GM18868 (cell line): ENCODE measurements around the gene MTFR1L.

Experiments used
- ATAC-seq: cut with Tn5 transposase; IDR thresholded peaks from one replicate; pipeline ENCODE4 v1.9.1; 2021; ENCODE audit warnings: mild to moderate bottlenecking, moderate library complexity; ENCODE audit not compliant: unreplicated experiment

The MTFR1L gene

GRCh38 chr1:25787760-25788166 is 32.0 kb upstream of the MTFR1L start:
- ATAC-seq, result no peak

DNA sequence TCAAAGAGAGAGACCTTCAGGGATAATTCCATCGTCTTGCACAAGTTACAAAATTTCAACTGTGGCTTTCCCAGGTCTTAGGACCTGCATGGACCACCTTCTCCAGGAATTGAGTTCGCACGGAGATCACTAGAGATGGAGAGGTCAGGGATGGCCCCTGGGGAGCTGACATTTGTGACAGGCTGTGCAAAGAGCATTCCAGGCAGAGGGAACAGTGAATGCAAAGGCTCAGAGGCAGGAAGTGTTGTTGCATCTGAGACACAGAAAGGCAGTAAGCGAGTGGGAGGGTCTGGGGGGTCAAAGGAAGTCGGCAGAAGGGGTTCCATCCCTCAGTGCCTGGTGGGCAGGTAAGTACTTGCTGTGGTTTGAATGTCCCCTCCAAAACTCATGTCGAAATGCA is 29.3 kb upstream of the MTFR1L start:
- no peak for ATAC-seq

DNA sequence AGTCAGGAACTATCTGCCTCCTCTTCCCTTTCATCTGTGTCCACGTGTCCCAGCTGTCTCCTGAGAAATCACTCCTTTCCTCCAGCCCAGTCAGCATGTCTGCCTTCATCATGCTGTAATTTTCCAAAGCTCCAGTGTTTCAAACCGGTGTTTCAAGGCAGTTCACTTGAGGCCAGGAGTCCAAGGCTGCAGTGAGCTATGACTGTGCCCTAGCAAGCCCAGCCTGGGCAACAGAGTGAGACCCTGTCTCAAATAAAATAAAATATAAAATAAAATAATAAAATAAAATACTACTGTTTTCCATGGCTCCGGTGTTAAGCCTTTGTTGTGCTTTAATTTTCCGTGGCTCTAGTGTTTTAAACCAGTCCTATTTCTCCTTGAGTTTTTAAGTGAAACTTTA is 27.6 kb upstream of the MTFR1L start:
- ATAC-seq, result no peak

DNA sequence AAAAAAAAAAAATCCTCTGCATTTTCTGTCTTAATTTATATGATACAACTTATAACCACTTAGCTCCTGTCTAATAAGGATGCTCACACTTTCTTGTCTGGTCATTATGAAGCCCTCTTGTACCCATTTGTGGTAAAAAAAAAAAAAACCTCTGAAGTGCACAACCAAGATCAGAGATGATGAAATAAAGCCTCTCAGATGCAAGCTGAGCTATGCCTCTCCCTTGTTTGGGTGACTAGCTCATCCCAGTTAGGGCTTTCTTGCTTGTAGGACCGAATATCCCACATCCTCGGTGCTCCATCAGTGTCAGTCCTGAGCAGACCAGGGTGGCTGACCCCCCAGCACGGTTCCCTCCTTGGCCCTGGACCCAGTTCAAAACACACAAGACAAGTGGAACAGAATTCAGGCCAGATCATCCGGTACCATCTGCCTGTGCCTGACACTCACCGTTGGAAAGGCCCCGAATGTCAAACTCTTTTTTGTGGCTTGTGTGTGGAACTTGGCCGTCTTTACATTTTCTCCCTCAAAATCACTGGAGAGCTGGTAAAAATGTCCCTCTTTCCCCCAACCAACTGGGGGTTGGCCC is 26.1 kb upstream of the MTFR1L start:
- no peak for ATAC-seq

DNA sequence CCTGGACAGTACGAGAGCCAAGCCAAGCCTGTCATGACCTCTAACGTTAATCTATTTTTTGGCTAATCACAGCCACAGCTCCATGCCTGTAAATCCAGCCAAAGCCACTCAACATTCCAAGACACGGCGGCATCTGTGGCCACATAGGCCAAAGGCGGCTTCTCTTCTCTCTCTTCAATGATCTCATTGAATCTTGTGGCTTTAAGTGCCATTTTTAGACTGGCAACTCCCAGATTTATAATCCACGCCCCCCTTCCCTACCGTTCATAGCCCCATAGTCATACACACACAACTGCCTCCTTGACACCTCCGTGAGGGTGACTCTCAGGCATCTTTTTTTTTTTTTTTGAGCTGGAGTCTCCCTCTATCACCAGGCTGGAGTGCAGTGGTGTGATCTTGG is 25.4 kb upstream of the MTFR1L start:
- ATAC-seq, result no peak

DNA sequence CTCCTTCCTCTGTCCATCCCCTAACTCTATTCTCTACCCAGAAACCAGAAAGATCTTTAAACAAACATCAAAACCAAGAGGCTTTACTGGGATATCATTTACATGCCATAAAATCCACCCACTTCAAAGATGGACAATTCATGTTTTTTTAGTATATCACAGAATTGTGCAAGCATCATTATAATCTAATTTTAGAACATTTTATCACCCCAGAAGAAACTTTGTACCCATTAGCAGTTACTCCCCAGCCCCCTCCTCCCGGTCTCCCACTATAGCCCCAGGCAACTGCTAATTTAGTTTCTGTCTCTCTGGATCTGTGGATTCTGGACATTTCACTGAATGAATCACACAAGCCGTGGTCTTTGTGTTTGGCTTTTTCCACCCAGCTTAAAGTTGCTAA is 24.5 kb upstream of the MTFR1L start:
- no peak for ATAC-seq

DNA sequence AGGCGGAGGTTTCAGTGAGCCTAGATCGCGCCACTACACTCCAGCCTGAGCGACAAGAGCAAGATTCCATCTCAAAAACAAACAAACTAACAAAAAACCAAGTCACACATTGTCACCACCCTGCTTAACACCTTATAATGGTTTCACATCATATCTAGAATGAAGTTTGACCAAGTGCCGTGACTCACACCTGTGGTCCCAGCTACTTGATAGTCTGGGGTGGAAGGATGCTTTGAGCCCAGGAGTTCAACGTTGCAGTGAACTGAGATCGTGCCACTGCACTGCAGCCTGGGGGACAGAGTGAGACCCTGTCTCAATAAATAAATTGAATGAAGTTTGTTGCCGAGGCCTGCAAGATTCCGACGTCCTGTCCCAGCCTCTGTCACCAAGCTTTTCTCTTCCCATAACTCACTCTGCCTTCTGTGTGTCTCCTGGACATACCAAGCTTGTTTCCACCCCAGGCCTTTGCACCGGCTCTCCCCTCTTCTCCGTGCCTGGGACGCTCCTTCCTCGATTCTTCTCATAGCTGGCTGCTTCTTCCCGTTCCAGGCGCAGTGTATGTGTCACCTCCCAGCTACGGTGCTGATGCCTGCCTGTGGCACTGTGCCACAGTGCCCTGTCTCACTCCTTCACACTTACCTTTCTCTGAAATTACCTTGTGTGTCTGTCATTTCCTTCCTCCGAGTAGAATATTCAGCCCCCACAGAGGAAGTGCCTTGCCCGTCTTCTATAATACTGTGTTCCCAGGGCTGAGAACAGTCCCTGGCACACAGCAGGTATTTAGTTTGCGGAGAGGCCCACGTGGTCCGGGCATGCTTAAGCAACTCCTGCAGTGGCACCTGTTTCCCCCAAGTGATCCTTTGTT is 23.6 kb upstream of the MTFR1L start:
- no peak for ATAC-seq

GRCh38 chr1:25796811-25797458 is 22.8 kb upstream of the MTFR1L start:
- ATAC-seq, result no peak

GRCh38 chr1:25797939-25798338 is 21.8 kb upstream of the MTFR1L start:
- no peak for ATAC-seq

- ATAC-seq, result no peak
Measured at GRCh38 chr1:25798666-25799351, 20.9 kb upstream of the MTFR1L start.

- ATAC-seq, result no peak
Measured at GRCh38 chr1:25799352-25799934, 20.3 kb upstream of the MTFR1L start.

DNA sequence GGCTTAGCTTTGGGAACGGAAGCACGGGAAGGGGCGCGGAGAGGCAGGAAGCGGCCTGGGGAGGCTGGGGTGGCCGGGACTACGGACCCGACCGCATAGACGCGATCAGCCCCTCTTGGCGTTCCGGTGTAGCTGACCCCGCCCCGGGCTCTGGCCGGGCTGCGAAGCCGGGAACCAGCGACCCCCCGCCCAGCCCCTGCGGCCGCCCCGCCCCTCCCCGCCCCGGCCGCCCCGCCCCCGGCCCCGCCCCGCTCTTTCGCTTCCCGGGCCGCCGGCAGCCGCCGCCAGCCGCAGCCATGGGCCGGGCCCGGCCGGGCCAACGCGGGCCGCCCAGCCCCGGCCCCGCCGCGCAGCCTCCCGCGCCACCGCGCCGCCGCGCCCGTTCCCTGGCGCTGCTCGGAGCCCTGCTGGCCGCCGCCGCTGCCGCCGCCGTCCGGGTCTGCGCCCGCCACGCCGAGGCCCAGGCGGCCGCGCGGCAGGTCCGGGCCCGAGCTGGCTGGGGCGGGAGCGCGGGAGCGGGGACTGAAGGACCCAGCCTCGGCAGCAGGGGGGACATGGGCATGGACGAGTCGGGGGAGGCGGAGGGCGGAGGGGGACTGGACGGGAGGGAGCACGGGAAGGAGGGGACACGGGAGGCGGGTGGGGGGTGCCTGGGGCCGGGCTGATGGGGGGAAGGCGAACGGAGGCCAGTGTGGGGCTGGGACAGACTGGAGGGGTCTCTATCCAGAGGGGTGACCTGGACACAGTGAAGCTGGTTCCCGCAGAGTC is 19.6 kb upstream of the MTFR1L start, which contains the start of gene SELENON:
SELENON (plus strand) TSS at position 259 of the 768 bp plus-strand sequence; CDS start at position 297, 38 bp downstream.
- no peak for ATAC-seq

DNA sequence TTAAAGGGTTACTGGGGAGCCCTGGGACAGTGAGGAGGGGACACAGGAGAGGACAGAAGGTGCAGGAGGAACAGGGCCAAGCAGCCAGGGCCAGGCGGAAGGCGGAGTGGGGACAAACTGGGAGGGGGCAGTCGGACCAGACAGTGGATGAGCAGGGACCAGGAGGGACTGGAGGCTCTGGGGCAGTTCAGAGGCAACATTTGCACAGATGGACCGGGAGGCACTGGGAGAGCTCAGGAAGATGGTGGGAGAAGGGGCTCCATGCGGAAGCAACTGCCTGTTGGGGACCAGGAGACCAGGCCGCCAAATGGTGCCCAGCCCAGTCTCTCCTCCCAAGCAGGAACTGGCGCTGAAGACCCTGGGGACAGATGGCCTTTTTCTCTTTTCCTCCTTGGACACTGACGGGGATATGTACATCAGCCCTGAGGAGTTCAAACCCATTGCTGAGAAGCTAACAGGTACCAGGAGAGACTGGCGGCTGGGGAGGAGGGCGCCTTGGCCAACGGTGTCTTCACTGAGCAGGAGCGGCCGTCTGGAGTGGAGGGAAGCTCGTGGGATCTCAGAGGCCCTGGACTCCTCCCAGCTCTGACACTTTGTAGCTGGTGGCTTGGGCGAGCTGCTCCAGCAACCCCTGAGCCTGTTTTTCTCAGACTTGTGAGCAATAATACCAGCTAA is 18.9 kb upstream of the MTFR1L start:
- ATAC-seq, result no peak

DNA sequence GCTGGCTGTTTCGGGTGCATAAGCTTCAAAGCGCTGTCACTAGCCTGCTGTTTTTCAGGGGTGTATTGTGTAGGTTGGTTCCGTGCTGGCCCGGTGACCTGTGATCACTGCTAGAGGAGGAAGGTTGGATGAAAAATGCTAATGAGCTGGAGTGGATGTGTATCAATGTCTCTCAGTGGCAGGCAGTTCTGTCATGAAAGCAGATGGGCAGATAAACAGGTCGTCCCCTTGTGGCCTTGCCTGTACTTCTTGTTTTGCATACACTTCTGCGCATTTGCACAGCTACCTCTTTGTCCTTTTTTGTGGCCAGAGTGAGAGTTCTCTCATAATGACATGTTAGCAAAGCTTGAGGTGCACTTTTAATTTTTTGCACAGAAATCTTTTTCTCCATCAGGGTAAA is 16.8 kb upstream of the MTFR1L start:
- ATAC-seq, result no peak

- no peak for ATAC-seq
Measured at GRCh38 chr1:25803368-25803767, 16.4 kb upstream of the MTFR1L start.

- ATAC-seq, result no peak
Measured at GRCh38 chr1:25804244-25804963, 15.3 kb upstream of the MTFR1L start.

- no peak for ATAC-seq
Measured at GRCh38 chr1:25804964-25805862, 14.5 kb upstream of the MTFR1L start.

DNA sequence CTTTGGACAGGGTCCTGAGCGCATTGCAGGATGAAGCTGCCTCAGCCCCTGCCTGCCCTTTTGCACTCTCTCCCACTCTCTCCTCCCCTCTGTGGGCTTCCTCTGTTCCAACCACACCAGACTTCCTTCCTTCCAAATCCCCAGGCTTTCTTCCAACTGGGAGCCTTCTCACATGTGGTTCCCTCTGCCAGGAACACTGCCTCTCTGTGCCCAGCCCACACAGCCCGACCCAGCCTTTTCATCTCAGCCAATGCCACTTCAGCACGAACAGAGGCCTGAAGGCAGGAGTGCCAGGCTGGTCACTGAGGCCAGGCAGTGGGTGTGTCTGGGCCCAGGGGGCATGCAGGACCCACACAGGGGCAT is 13.9 kb upstream of the MTFR1L start:
- no peak for ATAC-seq
